ENCODE data around the gene MKRN2.

DNA sequence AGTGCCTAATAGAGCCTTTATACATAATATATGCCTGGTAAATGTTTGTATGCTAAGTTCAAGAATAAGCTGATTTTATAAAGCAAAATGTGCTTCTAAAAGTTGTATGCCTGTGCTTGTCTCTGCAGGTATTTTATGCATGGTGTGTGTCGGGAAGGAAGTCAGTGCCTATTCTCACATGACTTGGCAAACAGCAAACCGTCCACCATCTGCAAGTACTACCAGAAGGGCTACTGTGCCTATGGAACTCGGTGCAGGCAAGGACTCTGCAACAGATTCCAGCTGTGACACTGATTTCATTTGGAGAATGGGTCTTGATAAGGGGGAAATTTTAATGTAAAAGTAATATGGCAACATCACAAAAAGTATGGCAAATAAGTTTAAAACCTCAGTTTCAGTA lies 11.9 kb downstream of the MKRN2 start:
- TF ChIP-seq, protein P1, sequence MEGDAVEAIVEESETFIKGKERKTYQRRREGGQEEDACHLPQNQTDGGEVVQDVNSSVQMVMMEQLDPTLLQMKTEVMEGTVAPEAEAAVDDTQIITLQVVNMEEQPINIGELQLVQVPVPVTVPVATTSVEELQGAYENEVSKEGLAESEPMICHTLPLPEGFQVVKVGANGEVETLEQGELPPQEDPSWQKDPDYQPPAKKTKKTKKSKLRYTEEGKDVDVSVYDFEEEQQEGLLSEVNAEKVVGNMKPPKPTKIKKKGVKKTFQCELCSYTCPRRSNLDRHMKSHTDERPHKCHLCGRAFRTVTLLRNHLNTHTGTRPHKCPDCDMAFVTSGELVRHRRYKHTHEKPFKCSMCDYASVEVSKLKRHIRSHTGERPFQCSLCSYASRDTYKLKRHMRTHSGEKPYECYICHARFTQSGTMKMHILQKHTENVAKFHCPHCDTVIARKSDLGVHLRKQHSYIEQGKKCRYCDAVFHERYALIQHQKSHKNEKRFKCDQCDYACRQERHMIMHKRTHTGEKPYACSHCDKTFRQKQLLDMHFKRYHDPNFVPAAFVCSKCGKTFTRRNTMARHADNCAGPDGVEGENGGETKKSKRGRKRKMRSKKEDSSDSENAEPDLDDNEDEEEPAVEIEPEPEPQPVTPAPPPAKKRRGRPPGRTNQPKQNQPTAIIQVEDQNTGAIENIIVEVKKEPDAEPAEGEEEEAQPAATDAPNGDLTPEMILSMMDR (conservative IDR thresholded peaks at IDR 0.05): no peak
- TF ChIP-seq ZFX (IDR thresholded peaks at IDR 0.05): no peak
